ENCODE measurements around the gene FBXW2.

DNA sequence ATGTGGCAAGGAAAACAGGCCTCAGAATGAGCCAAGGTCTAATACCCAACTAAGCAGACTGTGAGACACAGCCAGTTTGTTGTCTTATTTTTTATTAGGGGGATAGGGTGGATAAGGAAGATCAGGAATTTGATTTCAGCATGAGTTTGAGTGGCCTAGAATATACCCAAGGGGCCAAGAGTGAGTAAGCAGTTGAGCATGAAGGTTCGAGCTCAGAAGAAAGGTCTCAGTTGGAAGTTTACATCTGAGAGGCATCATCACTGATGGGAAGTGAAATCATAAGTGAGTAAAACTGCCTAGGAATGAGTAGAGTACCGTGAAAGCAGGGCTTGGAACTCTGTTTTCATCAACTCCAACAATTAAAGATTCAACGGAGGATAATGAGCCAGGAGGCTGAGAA lies 36.9 kb upstream of the FBXW2 start:
- TF ChIP-seq, protein P1, sequence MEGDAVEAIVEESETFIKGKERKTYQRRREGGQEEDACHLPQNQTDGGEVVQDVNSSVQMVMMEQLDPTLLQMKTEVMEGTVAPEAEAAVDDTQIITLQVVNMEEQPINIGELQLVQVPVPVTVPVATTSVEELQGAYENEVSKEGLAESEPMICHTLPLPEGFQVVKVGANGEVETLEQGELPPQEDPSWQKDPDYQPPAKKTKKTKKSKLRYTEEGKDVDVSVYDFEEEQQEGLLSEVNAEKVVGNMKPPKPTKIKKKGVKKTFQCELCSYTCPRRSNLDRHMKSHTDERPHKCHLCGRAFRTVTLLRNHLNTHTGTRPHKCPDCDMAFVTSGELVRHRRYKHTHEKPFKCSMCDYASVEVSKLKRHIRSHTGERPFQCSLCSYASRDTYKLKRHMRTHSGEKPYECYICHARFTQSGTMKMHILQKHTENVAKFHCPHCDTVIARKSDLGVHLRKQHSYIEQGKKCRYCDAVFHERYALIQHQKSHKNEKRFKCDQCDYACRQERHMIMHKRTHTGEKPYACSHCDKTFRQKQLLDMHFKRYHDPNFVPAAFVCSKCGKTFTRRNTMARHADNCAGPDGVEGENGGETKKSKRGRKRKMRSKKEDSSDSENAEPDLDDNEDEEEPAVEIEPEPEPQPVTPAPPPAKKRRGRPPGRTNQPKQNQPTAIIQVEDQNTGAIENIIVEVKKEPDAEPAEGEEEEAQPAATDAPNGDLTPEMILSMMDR (conservative IDR thresholded peaks at IDR 0.05; ENCODE audit: low read length) = no peak
- no peak for TF ChIP-seq EZH2phosphoT487 (IDR thresholded peaks at IDR 0.05; ENCODE audit: borderline replicate concordance)

Measured in Loucy (cell line).